HepG2 (cell line): ENCODE data around the gene PARN. TPM values are rescaled to one million over a fixed set of nuclear protein-coding genes. Genes with fewer than 3 reads are reported as not detected.

Experiments
- CCAR2 ChIP-seq: fragments of 200-400 bp; formaldehyde crosslinking; optimal IDR thresholded peaks from 2 replicates; pipeline ENCODE3; 2018; ENCODE audit warnings: low read depth, mild to moderate bottlenecking, low read length, moderate library complexity
- GABPB1 ChIP-seq: IDR thresholded peaks from 2 replicates; pipeline ENCODE4 v1.6.1; 2016; ENCODE audit warnings: mild to moderate bottlenecking, missing genetic modification reagents, moderate library complexity, missing compliant biosample characterization
- GLI4 ChIP-seq: sonication (generic); formaldehyde crosslinking; IDR thresholded peaks from 2 replicates; pipeline ENCODE4 v1.5.1; 2020; ENCODE audit warnings: missing genetic modification reagents, mild to moderate bottlenecking, moderate library complexity, borderline replicate concordance
- JARID2 ChIP-seq: sonication (generic); formaldehyde crosslinking; IDR thresholded peaks from 2 replicates; pipeline ENCODE4 v1.8.1; 2023; ENCODE audit warnings: missing genetic modification reagents, inconsistent platforms; ENCODE audit not compliant: insufficient replicate concordance
- MAF1 ChIP-seq: sonication (generic); formaldehyde crosslinking; IDR thresholded peaks from 2 replicates; pipeline ENCODE4 v1.5.0; 2020; ENCODE audit warnings: missing genetic modification reagents, borderline replicate concordance
- NFE2L1 ChIP-seq: sonication (generic); formaldehyde crosslinking; IDR thresholded peaks from 2 replicates; pipeline ENCODE4 v1.4.0; 2020; ENCODE audit warnings: missing genetic modification reagents, mild to moderate bottlenecking, borderline replicate concordance
- PHF5A ChIP-seq: IDR thresholded peaks from one replicate; pipeline ENCODE4 v1.6.1; 2018; ENCODE audit warnings: low read depth, missing genetic modification reagents; ENCODE audit not compliant: unreplicated experiment
- RFX5 ChIP-seq: IDR thresholded peaks from 2 replicates; pipeline ENCODE4 v1.6.1; 2011; ENCODE audit warnings: low read depth, low read length, improper control_type of control experiment
- RORA ChIP-seq: sonication (generic); formaldehyde crosslinking; IDR thresholded peaks from 2 replicates; pipeline ENCODE4 v1.5.0; 2020; ENCODE audit warnings: mild to moderate bottlenecking, missing genetic modification reagents, moderate library complexity
- SIN3B ChIP-seq: fragments of 150-350 bp; IDR thresholded peaks from 2 replicates; pipeline ENCODE4 v1.6.1; 2014; ENCODE audit warnings: low read length
- SNRNP70 ChIP-seq: fragments of 200-400 bp; formaldehyde crosslinking; IDR thresholded peaks from 2 replicates; pipeline ENCODE4 v1.6.1; 2017; ENCODE audit warnings: mild to moderate bottlenecking, low read depth, low read length, moderate library complexity
- SP5 ChIP-seq: IDR thresholded peaks from 2 replicates; pipeline ENCODE4 v1.6.1; 2016; ENCODE audit warnings: low read depth, borderline replicate concordance
- TGIF2 ChIP-seq: IDR thresholded peaks from 2 replicates; pipeline ENCODE4 v1.6.1; 2016; ENCODE audit warnings: control low read depth, missing compliant biosample characterization
- ZBTB8A ChIP-seq: sonication (generic); formaldehyde crosslinking; IDR thresholded peaks from 2 replicates; pipeline ENCODE4 v1.4.0; 2020; ENCODE audit warnings: mild to moderate bottlenecking, low read depth, missing genetic modification reagents, borderline replicate concordance
- ZNF263 ChIP-seq: sonication (generic); formaldehyde crosslinking; IDR thresholded peaks from 2 replicates; pipeline ENCODE4 v1.4.0; 2020; ENCODE audit warnings: missing genetic modification reagents
- ZNF431 ChIP-seq: sonication (generic); formaldehyde crosslinking; IDR thresholded peaks from 2 replicates; pipeline ENCODE4 v1.9.0; 2022; ENCODE audit warnings: missing genetic modification reagents, low read depth, mild to moderate bottlenecking, borderline replicate concordance
- ZNF510 ChIP-seq: sonication (generic); formaldehyde crosslinking; IDR thresholded peaks from 2 replicates; pipeline ENCODE4 v1.4.0; 2020; ENCODE audit warnings: low read depth, mild to moderate bottlenecking, missing genetic modification reagents
- ZNF558 ChIP-seq: sonication (generic); formaldehyde crosslinking; IDR thresholded peaks from 2 replicates; pipeline ENCODE4 v1.9.0; 2022; ENCODE audit warnings: mild to moderate bottlenecking, missing genetic modification reagents, borderline replicate concordance
- ZNF562 ChIP-seq: sonication (generic); formaldehyde crosslinking; IDR thresholded peaks from 2 replicates; pipeline ENCODE4 v1.8.0; 2022; ENCODE audit warnings: missing genetic modification reagents, borderline replicate concordance
- ZNF564 ChIP-seq: sonication (generic); formaldehyde crosslinking; IDR thresholded peaks from 2 replicates; pipeline ENCODE4 v1.8.1; 2023; ENCODE audit warnings: mild to moderate bottlenecking, missing genetic modification reagents
- ZNF614 ChIP-seq: IDR thresholded peaks from 2 replicates; pipeline ENCODE4 v1.6.1; 2018; ENCODE audit warnings: missing biosample characterization, missing genetic modification reagents, inconsistent platforms, borderline replicate concordance
- ZNF737 ChIP-seq: sonication (generic); formaldehyde crosslinking; IDR thresholded peaks from 2 replicates; pipeline ENCODE4 v1.5.0; 2020; ENCODE audit warnings: missing genetic modification reagents, mild to moderate bottlenecking, borderline replicate concordance
- ZNF773 ChIP-seq: sonication (generic); formaldehyde crosslinking; IDR thresholded peaks from 2 replicates; pipeline ENCODE4 v1.4.0; 2020; ENCODE audit warnings: missing genetic modification reagents, borderline replicate concordance
- ZSCAN22 ChIP-seq: sonication (generic); formaldehyde crosslinking; IDR thresholded peaks from 2 replicates; pipeline ENCODE4 v1.4.0; 2020; ENCODE audit warnings: mild to moderate bottlenecking, missing genetic modification reagents
- ZSCAN30 ChIP-seq: sonication (generic); formaldehyde crosslinking; IDR thresholded peaks from 2 replicates; pipeline ENCODE4 v1.5.0; 2020; ENCODE audit warnings: mild to moderate bottlenecking, missing genetic modification reagents
- polyA plus RNA-seq, 8 experiments: library from polyadenylated mRNA; depleted of rRNA in 3 of 8; stranded (reverse) in 7 of 8; unstranded in 1 of 8; fragments of >200 nt; fragmentation: Illumina TruSeq in 4 of 8; extraction: Trizol in 4 of 8; gene quantifications; 2 replicates each; pipeline versions ENCODE4 v1.2.1 to v1.2.3, GENCODE V29; 2011 to 2016; ENCODE audit warnings: low read depth in 4 of 8, missing spikeins in 1 of 8, mixed read lengths in 1 of 8; ENCODE audit not compliant: insufficient read depth in 1 of 8
- total RNA-seq, 5 experiments: library from RNA; depleted of rRNA; stranded (reverse); fragments of >200 nt; fragmentation: Illumina TruSeq; extraction: Trizol; gene quantifications; 2 replicates each; pipeline ENCODE4 v1.2.3, GENCODE V29; 2016; ENCODE audit warnings: low read depth in 1 of 5
- TF ChIP-seq, protein P1 (sequence below): sonication (generic); formaldehyde crosslinking; IDR thresholded peaks from 2 replicates; pipeline ENCODE4 v1.4.0; 2020; ENCODE audit warnings: missing genetic modification reagents
- TF ChIP-seq, protein P2 (sequence below): sonication (generic); formaldehyde crosslinking; IDR thresholded peaks from 2 replicates; pipeline ENCODE4 v1.4.0; 2020; ENCODE audit warnings: mild to moderate bottlenecking, missing genetic modification reagents

Gene PARN
- total and polyA plus RNA-seq, 2 of the 13 experiments (the other 11 are each of a cell fraction or from before 2014, with no cell fraction given) = 13.3 to 47.6 TPM

DNA sequence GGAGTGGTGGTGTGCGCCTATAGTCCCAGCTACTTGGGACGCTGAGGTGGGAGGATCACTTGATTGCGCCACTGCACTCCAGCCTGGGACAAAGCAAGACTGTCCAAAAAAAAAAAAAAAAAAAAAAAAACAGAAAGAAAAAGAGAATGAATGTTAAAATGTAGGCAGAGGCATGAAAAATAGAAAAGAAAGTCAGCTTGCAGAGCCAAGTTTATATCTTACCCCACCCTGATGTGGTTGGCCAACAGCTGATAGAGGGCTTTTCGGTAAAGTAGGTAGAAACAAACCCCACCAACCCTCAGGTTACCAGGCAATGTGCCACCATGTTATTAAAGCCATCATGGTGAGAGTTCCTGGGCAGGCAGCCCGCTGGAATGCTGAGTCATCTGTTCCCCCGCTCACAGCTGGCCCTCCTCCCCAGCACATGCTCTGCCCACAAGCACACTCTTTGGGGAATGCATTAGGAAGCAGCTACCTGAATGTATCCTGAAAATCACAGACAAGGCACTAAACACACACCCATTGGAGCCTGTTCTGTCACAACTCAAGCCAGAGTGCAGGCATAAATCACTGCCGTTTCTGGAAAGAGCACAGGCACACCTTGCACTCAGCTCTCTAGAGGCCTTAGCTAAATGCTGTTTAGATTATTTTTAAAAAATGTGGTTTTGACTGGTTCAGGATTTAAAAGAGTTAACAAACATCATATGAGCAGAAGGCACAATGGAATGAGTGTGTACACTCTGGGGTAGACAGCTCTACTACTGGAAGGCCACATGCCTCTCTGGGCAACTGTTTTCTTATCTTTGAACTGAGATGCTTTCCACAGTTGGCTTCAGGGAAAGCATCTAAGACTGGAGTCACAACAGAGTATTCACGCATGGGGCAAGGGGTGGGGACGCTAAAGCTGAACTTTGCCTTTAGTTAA, 128.5 kb downstream of the PARN start (continued):
- TF ChIP-seq GABPB1 (CRISPR knock-in tag) (no peak; the same call in 1 of the 2 replicates), ZNF614 (CRISPR knock-in tag) (peak; percentile 48; the same call in 1 of the 2 replicates), ZNF558 (CRISPR knock-in tag) (no peak), ZNF562 (no peak), ZSCAN22 (CRISPR knock-in tag) (no peak), MAF1 (CRISPR knock-in tag) (no peak), GLI4 (CRISPR knock-in tag) (no peak), SNRNP70 (no peak), ZBTB8A (CRISPR knock-in tag) (no peak), RORA (CRISPR knock-in tag) (no peak), TGIF2 (CRISPR knock-in tag) (peak; percentile 97), CCAR2 (no peak), ZNF773 (no peak), ZNF431 (CRISPR knock-in tag) (peak; percentile 42; the same call in 1 of the 2 replicates), NFE2L1 (peak; percentile 97; the same call in 1 of the 2 replicates), ZNF510 (CRISPR knock-in tag) (no peak), PHF5A (CRISPR knock-in tag) (no peak), SIN3B (no peak), SP5 (CRISPR knock-in tag) (peak; percentile 73), JARID2 (CRISPR knock-in tag) (no peak), ZNF263 (CRISPR knock-in tag) (peak; percentile 95), ZNF564 (no peak), ZNF737 (CRISPR knock-in tag) (no peak), RFX5 (peak; percentile 73; the same call in 1 of the 2 replicates), ZSCAN30 (CRISPR knock-in tag) (no peak)
- TF ChIP-seq, protein P1, sequence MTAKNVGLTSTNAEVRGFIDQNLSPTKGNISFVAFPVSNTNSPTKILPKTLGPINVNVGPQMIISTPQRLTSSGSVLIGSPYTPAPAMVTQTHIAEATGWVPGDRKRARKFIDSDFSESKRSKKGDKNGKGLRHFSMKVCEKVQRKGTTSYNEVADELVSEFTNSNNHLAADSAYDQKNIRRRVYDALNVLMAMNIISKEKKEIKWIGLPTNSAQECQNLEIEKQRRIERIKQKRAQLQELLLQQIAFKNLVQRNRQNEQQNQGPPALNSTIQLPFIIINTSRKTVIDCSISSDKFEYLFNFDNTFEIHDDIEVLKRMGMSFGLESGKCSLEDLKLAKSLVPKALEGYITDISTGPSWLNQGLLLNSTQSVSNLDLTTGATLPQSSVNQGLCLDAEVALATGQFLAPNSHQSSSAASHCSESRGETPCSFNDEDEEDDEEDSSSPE (CRISPR knock-in tag) = 0 out of 2 replicates have a peak, but pooled peaks have one; percentile 18
- TF ChIP-seq, protein P2, sequence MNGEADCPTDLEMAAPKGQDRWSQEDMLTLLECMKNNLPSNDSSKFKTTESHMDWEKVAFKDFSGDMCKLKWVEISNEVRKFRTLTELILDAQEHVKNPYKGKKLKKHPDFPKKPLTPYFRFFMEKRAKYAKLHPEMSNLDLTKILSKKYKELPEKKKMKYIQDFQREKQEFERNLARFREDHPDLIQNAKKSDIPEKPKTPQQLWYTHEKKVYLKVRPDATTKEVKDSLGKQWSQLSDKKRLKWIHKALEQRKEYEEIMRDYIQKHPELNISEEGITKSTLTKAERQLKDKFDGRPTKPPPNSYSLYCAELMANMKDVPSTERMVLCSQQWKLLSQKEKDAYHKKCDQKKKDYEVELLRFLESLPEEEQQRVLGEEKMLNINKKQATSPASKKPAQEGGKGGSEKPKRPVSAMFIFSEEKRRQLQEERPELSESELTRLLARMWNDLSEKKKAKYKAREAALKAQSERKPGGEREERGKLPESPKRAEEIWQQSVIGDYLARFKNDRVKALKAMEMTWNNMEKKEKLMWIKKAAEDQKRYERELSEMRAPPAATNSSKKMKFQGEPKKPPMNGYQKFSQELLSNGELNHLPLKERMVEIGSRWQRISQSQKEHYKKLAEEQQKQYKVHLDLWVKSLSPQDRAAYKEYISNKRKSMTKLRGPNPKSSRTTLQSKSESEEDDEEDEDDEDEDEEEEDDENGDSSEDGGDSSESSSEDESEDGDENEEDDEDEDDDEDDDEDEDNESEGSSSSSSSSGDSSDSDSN = peak; percentile 39; the same call in 1 of the 2 replicates
